ENCODE measurements around the gene NRP1.

The NRP1 gene

GRCh38 chr10:33376976-33377657 is 42.6 kb upstream of the NRP1 start:
- in situ Hi-C loops (cut with MboI; ENCODE audit: low sequenced_read_pairs, unreplicated experiment): no loop called here
- no peak for DNase-seq (ENCODE audit: low spot score)
- no peak for TF ChIP-seq CTCF (IDR thresholded peaks at IDR 0.05; ENCODE audit: borderline replicate concordance, control extremely low read depth, extremely low read depth, insufficient read depth, missing control alignments)

- DNase-seq (ENCODE audit: low spot score): no peak
- no peak for TF ChIP-seq CTCF (IDR thresholded peaks at IDR 0.05; ENCODE audit: borderline replicate concordance, control extremely low read depth, extremely low read depth, insufficient read depth, missing control alignments)
- in situ Hi-C loops (cut with MboI; ENCODE audit: low sequenced_read_pairs, unreplicated experiment): no loop called here
Measured at GRCh38 chr10:33376476-33376875, 42.0 kb upstream of the NRP1 start.

GRCh38 chr10:33373263-33373662 is 38.8 kb upstream of the NRP1 start:
- DNase-seq (ENCODE audit: low spot score): no peak
- no peak for TF ChIP-seq CTCF (IDR thresholded peaks at IDR 0.05; ENCODE audit: borderline replicate concordance, control extremely low read depth, extremely low read depth, insufficient read depth, missing control alignments)
- in situ Hi-C loops (cut with MboI; ENCODE audit: low sequenced_read_pairs, unreplicated experiment): no loop called here

GRCh38 chr10:33371234-33371633 is 36.8 kb upstream of the NRP1 start:
- in situ Hi-C loops (cut with MboI; ENCODE audit: low sequenced_read_pairs, unreplicated experiment): no loop called here
- no peak for TF ChIP-seq CTCF (IDR thresholded peaks at IDR 0.05; ENCODE audit: borderline replicate concordance, control extremely low read depth, extremely low read depth, insufficient read depth, missing control alignments)

GRCh38 chr10:33370434-33370930 is 36.0 kb upstream of the NRP1 start:
- in situ Hi-C loops (cut with MboI; ENCODE audit: low sequenced_read_pairs, unreplicated experiment): no loop called here
- TF ChIP-seq CTCF (IDR thresholded peaks at IDR 0.05; ENCODE audit: borderline replicate concordance, control extremely low read depth, extremely low read depth, insufficient read depth, missing control alignments): no peak
- DNase-seq (ENCODE audit: low spot score): no peak

More at GRCh38 chr10:33371234-33371633, 36.8 kb upstream of the NRP1 start:
- no peak for DNase-seq (ENCODE audit: low spot score)

GRCh38 chr10:33368086-33368485 is 33.6 kb upstream of the NRP1 start:
- in situ Hi-C loops (cut with MboI; ENCODE audit: low sequenced_read_pairs, unreplicated experiment): no loop called here
- no peak for TF ChIP-seq CTCF (IDR thresholded peaks at IDR 0.05; ENCODE audit: borderline replicate concordance, control extremely low read depth, extremely low read depth, insufficient read depth, missing control alignments)

More at GRCh38 chr10:33368086-33368485, 33.6 kb upstream of the NRP1 start:
- no peak for DNase-seq (ENCODE audit: low spot score)

Data from GM13976 (cell line).